Posterior vena cava (tissue), 2 donors: Measurements from ENCODE around the gene KSR1. TPM values are rescaled to one million over a fixed set of nuclear protein-coding genes. Genes with fewer than 3 reads are reported as not detected.

Experiments
- DNase-seq: peaks from one replicate; pipeline ENCODE4 v3.0.0-alpha.2; 2020; ENCODE audit warnings: low spot score
- intact Hi-C, 2 donors: fragments of 100-400 bp; cut with DNase I; formaldehyde crosslinking; loops; one replicate each; pipeline versions ENCODE4 v1.14.1 to v1.14.2; 2022 to 2023
- total RNA-seq, 2 donors: library from RNA; stranded (reverse); fragmentation: NEBNext Ultra II Directional; extraction: Animal tissue kit (Norgen Biotek cat#: 25700); gene quantifications; one replicate each; pipeline ENCODE4 v1.2.1, GENCODE V29; 2021
- donor health status: DM: yes; HTN: yes; CAD: no.
- donor health status: DM: yes; HTN: yes; CAD: no.

Gene KSR1
- total RNA-seq, 2 donors from 2014 or later: 30.3 to 35.5 TPM

GRCh38 chr17:27481327-27481726, 25.1 kb downstream of the KSR1 start:
- intact Hi-C loops: loop anchor here in 1 of 2 donors (10.0 kb wide), 1 partner anchor 263 kb away; no protein-coding TSS in a partner anchor
- no peak for DNase-seq

- intact Hi-C loops: loop anchor here in 1 of 2 donors (10.0 kb wide), 1 partner anchor 260 kb away; no protein-coding TSS in a partner anchor
- DNase-seq: no peak
These were observed 28.9 kb downstream of the KSR1 start for GRCh38 chr17:27485125-27485524.

DNA sequence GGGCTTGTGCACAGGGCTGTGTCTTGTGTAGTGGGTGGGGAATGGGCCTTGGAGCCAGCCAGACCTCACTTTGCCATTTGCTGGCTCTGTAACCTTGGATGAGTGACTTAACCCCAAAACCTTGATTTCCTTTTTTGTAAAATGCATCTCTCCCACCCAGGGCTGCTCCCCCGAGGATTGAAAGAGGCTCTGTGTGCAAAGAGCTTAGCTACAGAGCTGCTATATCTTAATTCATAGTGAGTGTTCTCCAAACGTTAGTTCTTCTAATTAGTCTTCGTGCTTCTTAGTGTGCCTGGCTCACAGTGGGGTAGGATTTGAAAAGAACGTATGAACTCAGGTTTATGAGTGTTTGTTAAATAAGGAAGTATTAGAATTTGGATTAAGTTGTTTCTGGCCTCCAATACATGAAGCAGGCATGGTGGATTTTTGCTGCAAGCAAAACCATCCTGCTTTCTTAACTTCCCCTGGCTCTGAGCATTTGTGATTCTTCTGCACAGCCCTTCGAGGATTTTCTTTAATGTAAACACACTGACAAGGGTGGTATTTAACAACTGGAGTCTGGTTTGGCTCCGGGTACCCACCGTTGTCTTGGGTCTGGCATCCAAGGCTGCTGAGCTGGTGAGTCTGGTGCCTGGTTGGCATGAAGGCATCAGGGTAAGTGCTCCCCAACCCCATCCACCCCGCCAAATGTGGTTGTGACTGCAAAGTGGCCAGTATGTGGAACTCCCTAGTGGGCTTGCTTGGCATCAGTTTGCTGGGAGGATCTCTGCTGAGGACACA, 29.7 kb downstream of the KSR1 start:
- intact Hi-C loops: loop anchor here in 1 of 2 donors (10.0 kb wide), 1 partner anchor 259 kb away; no protein-coding TSS in a partner anchor
- no peak for DNase-seq

DNA sequence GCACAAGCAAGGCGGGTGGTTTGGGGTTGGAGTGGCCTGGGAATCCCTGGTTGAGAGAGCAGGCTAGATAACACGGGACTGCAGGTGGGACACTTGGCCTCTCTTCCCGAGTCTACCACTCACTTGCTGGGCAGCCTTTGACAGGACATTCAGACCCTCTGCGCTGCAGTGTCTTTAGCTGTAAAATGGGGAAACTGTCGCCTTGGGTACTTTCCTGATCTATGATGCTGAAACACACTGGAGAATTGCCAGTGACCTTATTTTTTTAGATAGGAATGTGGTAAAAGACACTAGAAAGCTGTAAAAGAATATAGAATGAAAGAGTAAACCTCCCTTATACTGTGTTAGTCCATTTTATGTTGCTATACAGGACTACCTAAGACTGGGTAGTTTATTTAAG, 30.5 kb downstream of the KSR1 start:
- intact Hi-C loops: loop anchor here in 1 of 2 donors (10.0 kb wide), 1 partner anchor 258 kb away; no protein-coding TSS in a partner anchor
- DNase-seq: no peak

DNA sequence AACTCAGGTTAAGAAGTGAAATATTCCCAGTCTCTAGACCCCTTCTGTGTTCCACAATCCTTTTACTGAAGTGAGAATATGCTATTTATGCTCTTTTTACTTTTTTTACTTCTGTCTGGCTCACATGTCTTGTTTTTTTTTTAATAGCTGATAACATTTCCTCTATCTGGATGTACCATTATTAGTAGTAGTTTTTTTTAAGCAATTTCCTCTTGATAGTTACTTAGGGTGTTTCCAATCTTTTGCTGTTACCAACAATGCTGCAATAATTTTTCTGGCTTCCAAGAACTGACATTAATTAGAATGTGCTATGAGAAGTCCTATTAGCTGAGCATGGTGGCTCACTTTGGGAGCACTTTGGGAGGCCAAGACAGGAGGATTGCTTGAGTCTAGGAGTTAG, 32.0 kb downstream of the KSR1 start:
- DNase-seq: no peak
- intact Hi-C loops: loop anchor here in 1 of 2 donors (10.0 kb wide), 1 partner anchor 257 kb away; no protein-coding TSS in a partner anchor

DNA sequence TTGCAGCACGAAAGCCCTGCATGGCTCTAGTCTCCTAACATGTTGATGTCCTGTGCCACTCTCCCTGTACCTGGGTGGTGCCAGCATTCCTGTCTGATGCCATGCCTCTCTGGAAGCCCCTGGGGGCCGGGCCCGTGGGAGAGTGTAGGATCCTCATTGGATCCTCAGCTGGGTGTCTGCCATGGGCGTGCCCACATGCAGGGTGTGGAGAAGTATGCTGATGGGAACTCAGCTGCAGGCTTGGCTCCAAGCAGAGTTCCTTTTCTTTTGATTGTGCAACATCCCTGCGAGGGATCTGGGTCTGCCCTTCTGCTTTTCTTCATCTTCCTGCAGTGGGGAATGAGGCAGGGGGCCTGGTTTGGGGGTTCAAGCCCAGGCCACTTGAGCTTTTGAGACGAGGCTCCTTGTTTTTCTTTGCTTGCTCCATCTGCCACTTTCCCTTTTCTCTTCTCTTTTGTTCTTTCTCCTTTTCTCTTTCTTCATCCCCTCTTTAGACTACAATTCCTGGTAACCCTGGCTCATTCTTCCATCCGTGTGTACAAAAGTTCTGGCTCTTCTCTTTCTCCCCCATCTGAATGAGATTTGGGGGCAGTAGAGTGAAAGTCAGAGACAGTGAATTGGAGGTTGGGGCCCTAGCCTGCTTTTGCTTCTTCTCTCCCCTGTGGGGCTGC, 32.9 kb downstream of the KSR1 start:
- peak; percentile 95 for DNase-seq
- intact Hi-C loops: loop anchor here in 1 of 2 donors (10.0 kb wide), 1 partner anchor 256 kb away; no protein-coding TSS in a partner anchor

GRCh38 chr17:27490391-27490790, 34.1 kb downstream of the KSR1 start:
- no peak for DNase-seq
- intact Hi-C loops: loop anchor here in 1 of 2 donors (10.0 kb wide), 1 partner anchor 64 kb away; no protein-coding TSS in a partner anchor

- peak; percentile 73 for DNase-seq
- intact Hi-C loops: loop anchor here in 1 of 2 donors (10.0 kb wide), 1 partner anchor 63 kb away; no protein-coding TSS in a partner anchor
These were observed 35.5 kb downstream of the KSR1 start for GRCh38 chr17:27491713-27492190.

DNA sequence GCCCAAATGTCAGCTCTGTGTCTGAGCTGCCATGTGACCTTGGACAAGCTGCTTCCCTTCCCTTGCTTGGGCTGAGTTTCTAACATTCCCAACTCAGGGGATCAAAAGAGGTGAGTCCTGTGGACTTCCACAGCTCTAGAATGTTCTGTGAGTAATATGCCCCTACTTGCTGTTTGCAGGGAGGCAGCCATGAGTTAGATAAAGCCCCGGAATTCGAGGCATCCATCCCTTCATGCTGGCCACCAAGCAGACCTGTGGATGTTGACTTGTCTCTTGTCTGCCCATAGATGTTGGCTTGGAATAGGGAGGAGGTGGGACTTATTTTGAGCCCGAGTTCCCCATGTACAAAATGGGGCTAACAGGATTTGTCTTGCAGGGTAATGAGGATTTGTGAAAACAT, 36.2 kb downstream of the KSR1 start:
- DNase-seq: peak; percentile 5
- intact Hi-C loops: loop anchor here in 1 of 2 donors (10.0 kb wide), 1 partner anchor 62 kb away; no protein-coding TSS in a partner anchor

GRCh38 chr17:27493088-27493487, 36.8 kb downstream of the KSR1 start:
- peak; percentile 14 for DNase-seq
- intact Hi-C loops: loop anchor here in 1 of 2 donors (10.0 kb wide), 1 partner anchor 62 kb away; no protein-coding TSS in a partner anchor

DNA sequence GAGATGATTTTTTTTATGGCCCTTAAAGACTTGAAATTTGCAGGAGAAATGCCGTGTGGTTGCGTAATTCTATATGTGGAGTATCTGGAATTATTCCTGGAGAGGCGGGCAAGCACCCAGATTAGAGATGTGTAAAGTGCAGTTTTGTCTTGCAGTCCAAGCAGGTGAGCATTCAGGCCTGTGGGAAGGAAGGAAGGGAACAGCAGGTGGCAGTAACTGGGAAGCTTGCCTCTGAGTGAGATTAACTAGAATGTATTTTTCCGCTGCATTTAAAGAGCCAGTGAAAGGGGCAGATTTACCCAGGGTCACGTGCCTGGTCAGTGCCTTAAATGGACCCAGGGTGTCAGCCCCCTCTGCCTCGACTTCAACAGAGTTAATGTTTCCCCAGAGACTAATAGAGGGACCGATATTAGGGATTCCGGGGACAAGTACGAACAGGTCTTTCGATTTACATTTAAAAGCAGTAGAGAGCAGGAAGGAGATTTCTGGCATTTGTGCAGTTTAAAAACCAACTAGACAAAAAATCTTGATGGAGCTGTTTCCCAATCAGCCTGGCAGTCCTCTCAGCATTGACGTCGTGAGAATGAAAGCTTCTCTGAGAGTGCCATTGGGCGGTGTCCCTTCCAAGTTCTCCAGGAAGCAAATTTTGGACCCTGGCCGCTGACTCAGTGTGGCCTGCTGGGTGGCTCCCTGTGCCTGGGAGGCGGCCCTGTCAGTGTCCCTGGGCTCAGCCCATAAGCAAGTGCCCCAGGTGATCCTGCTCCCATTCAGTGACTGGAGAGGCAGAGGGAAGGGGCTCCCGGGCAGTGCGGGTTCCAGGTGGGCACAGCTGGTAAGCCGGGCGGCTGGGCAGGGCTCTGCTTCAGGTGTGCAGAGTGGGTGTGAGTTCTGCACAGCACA, 38.2 kb downstream of the KSR1 start:
- DNase-seq: peak; percentile 94
- intact Hi-C loops: loop anchor here in 1 of 2 donors (10.0 kb wide), 1 partner anchor 60 kb away; no protein-coding TSS in a partner anchor

DNA sequence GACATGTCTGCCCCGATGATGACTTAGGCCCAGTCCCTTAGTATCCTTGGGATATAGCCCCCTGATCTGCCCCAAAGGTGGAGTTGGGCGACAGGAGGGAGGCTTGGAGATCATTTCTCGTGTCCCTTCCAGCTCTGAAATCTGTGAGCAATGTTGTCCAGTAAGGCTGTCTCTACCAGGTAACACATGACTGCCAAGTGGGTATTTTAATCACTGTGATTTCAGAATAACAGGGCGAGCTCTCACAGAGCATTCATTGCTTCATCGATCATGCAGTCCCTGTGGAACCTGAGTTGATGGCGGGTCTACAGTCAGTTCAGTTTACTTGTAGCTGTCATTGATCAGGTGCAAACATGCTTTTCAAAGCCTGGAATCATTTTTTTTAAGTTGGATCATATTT, 39.2 kb downstream of the KSR1 start:
- intact Hi-C loops: loop anchor here in 1 of 2 donors (10.0 kb wide), 1 partner anchor 59 kb away; no protein-coding TSS in a partner anchor

GRCh38 chr17:27496005-27496404, 39.8 kb downstream of the KSR1 start:
- intact Hi-C loops: loop anchor here in 1 of 2 donors (10.0 kb wide), 1 partner anchor 59 kb away; no protein-coding TSS in a partner anchor
- peak; percentile 78 for DNase-seq

More for the DNA sequence above, 39.2 kb downstream of the KSR1 start:
- DNase-seq: peak; percentile 24

DNA sequence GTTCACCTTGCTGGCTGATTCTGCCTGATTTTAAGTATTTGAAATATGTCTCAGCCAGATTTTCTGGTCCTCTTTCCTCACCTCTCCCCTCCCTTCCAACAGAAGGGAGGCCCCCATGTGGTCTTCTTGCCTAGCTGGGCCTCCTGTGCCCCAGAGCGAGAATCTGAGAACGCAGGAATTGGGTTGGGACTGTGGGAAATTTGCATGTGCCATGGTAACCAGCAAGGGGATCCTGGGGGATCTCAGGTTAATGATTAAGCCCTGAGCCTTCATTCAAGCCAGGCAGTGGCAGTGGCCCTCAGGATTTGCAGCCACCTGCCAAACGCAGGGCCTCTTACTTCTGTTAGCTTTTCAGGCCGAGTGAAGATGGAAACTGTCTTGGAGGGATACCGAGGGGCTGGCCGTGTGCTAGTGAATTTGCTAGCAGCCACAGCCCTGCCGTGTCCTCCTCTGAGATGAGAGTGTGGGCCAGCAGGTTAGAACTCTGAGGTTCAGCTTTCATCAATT, 40.2 kb downstream of the KSR1 start:
- intact Hi-C loops: loop anchor here in 1 of 2 donors (10.0 kb wide), 1 partner anchor 58 kb away; no protein-coding TSS in a partner anchor

GRCh38 chr17:27496971-27497370, 40.7 kb downstream of the KSR1 start:
- intact Hi-C loops: loop anchor here in 1 of 2 donors (10.0 kb wide), 1 partner anchor 58 kb away; no protein-coding TSS in a partner anchor
- no peak for DNase-seq

More for the DNA sequence above, 40.2 kb downstream of the KSR1 start:
- DNase-seq: peak; percentile 18

DNA sequence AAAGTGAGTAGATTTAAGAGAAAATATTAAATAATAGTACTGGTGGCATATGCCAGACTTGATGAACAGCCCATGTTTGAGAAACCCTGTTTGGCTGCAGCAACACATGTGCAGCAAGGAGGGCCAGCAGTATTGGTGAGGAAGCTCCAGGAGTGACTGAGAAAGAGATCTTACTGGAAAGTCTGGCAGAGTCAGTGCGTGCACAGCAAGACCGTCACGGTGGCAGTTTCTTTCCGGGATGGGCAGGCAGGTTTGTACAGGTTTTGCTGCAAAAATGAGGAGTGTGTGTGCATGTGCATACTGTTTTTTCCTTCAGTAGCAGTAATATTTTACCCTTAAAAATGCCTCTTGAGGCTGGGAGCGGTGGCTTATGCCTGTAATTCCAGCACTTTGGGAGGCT, 41.4 kb downstream of the KSR1 start:
- intact Hi-C loops: loop anchor here in 1 of 2 donors (10.0 kb wide), 1 partner anchor 57 kb away; no protein-coding TSS in a partner anchor
- DNase-seq: peak; percentile 69

DNA sequence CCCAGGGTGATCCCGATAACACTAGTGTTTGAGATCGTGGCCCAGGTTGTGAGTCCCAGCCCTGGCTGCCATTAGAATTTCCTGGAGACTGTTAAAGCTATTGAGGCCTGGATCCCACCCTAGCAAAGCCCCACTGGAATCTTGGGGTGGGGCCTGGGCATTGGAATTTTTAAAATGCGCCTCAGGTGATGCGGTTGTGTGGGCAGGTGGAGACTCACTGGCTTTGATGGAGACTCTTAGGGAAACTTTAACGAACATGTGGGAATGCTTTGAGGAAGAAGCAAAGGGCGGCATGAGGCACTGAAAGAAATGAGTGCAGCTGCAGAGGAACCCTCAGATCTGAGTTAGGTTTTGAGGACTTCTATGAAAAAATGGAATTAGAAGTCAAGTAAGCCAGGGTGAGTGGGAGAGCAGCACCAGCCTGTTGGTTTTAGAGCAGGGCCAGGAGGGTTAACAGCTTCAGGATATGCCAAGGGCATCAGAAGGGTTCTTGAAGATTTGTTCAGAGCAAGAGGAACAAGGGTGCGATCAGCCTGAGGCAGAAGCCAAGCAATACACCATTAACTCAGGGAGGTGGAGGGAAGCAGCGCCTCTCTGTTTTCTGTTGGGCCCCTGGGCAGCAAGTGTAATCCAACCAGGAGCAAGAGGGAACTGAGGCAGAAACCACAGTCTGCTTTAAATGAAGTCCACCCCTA, 42.5 kb downstream of the KSR1 start:
- peak; percentile 16 for DNase-seq
- intact Hi-C loops: loop anchor here in 1 of 2 donors (10.0 kb wide), 1 partner anchor 56 kb away; no protein-coding TSS in a partner anchor
